GM21723 (cell line): ENCODE results near the gene SDHAF4.
"Not testable (repeated sequence)": the region's sequence is repeated elsewhere in the genome, so short reads cannot be mapped to it uniquely, and the experiment has no call there.

Source experiments
- ATAC-seq: cut with Tn5 transposase; IDR thresholded peaks from one replicate; pipeline ENCODE4 v1.9.1; 2021; ENCODE audit warnings: mild to moderate bottlenecking, moderate library complexity; ENCODE audit not compliant: unreplicated experiment

Gene SDHAF4

GRCh38 chr6:70590400-70590799 is 23.7 kb downstream of the SDHAF4 start:
- ATAC-seq: no peak

- no peak for ATAC-seq
These were observed 25.8 kb downstream of the SDHAF4 start for GRCh38 chr6:70592391-70593117.

- no peak for ATAC-seq
These were observed 26.4 kb downstream of the SDHAF4 start for GRCh38 chr6:70593118-70593486.

- no peak for ATAC-seq
These were observed 32.5 kb downstream of the SDHAF4 start for GRCh38 chr6:70599187-70599586.

- no peak for ATAC-seq
These were observed 34.3 kb downstream of the SDHAF4 start for GRCh38 chr6:70601014-70601413.

GRCh38 chr6:70604254-70604653 is 37.5 kb downstream of the SDHAF4 start:
- no peak for ATAC-seq

- ATAC-seq: not testable (repeated sequence)
These were observed 40.6 kb downstream of the SDHAF4 start for GRCh38 chr6:70607371-70607770.

GRCh38 chr6:70609181-70609580 is 42.5 kb downstream of the SDHAF4 start:
- ATAC-seq: not testable (repeated sequence)

- ATAC-seq: no peak
These were observed 50.1 kb downstream of the SDHAF4 start for GRCh38 chr6:70616728-70617260.

GRCh38 chr6:70620746-70621145 is 54.0 kb downstream of the SDHAF4 start:
- ATAC-seq: no peak

GRCh38 chr6:70622461-70622860 is 55.7 kb downstream of the SDHAF4 start:
- ATAC-seq: no peak

- ATAC-seq: no peak
These were observed 58.7 kb downstream of the SDHAF4 start for GRCh38 chr6:70625436-70625835.

GRCh38 chr6:70627500-70628254 is 60.9 kb downstream of the SDHAF4 start:
- ATAC-seq: no peak

GRCh38 chr6:70629929-70630328 is 63.2 kb downstream of the SDHAF4 start:
- ATAC-seq: no peak

GRCh38 chr6:70633870-70634269 is 67.1 kb downstream of the SDHAF4 start:
- no peak for ATAC-seq

- no peak for ATAC-seq
These were observed 69.9 kb downstream of the SDHAF4 start for GRCh38 chr6:70636596-70636995.

GRCh38 chr6:70638468-70638867 is 71.7 kb downstream of the SDHAF4 start:
- ATAC-seq: no peak
